ENCODE measurements around the gene PNKP.

DNA sequence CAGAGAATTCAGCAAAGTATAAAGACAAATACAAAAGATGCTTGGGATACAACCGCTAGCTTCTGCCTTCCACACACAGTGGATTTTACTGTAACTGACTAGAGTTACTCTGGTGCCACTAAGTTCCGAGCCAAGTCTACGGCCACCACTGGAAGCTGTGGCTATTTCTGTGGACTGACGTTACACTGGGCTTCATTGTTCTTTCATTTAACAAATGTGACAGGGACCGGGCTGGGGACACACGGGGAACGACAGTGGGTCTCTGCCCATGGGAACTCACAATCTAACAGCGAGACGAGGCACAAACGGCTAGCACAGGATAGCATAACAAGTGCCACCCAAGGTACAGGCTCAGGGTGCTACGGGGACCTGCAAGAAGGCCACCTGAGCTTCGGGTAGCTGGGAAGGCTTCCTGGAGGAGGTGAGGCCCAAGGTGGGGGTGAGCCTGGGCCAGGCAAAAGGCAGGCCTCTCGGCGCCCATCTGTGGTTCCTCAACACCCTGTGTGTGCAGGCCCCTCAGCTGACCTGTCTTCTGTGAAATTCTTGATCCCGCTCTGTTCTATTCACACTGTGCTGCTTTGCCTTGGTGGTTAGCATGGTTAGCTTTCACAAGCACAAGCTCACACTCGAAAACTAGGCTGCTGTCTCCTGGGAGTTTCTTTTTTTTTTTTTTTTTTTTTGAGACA is 39.6 kb upstream of the PNKP start:
- TF ChIP-seq, protein P1, sequence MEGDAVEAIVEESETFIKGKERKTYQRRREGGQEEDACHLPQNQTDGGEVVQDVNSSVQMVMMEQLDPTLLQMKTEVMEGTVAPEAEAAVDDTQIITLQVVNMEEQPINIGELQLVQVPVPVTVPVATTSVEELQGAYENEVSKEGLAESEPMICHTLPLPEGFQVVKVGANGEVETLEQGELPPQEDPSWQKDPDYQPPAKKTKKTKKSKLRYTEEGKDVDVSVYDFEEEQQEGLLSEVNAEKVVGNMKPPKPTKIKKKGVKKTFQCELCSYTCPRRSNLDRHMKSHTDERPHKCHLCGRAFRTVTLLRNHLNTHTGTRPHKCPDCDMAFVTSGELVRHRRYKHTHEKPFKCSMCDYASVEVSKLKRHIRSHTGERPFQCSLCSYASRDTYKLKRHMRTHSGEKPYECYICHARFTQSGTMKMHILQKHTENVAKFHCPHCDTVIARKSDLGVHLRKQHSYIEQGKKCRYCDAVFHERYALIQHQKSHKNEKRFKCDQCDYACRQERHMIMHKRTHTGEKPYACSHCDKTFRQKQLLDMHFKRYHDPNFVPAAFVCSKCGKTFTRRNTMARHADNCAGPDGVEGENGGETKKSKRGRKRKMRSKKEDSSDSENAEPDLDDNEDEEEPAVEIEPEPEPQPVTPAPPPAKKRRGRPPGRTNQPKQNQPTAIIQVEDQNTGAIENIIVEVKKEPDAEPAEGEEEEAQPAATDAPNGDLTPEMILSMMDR (IDR thresholded peaks at IDR 0.05 in 8 of 11, conservative IDR thresholded peaks at IDR 0.05 in 3 of 11), result no peak
- TF ChIP-seq POLR2A (IDR thresholded peaks at IDR 0.05), result no peak
